Muscle of leg (tissue), 11 donors: ENCODE measurements around the gene CYP26B1. TPM values are rescaled to one million over a fixed set of nuclear protein-coding genes. Genes with fewer than 3 reads are reported as not detected.

Experiments
- DNase-seq: peaks from one replicate; pipeline ENCODE4 v3.0.0; 2013
- H3K27ac ChIP-seq: one replicate; pipeline ENCODE4 v1.5.1; 2013; ENCODE audit warnings: mild to moderate bottlenecking, low read length, control low read depth
- H3K27me3 ChIP-seq: one replicate; pipeline ENCODE4 v1.6.1; 2013; ENCODE audit warnings: low read length; ENCODE audit not compliant: control insufficient read depth, insufficient read depth
- H3K36me3 ChIP-seq: one replicate; pipeline ENCODE4 v1.6.1; 2013; ENCODE audit warnings: low read length; ENCODE audit not compliant: control insufficient read depth, insufficient read depth
- H3K4me1 ChIP-seq: one replicate; pipeline ENCODE4 v1.6.1; 2013; ENCODE audit warnings: low read length; ENCODE audit not compliant: control insufficient read depth, insufficient read depth
- H3K4me3 ChIP-seq: one replicate; pipeline ENCODE4 v1.5.1; 2013; ENCODE audit warnings: low read length, control low read depth
- H3K9me3 ChIP-seq: replicated peaks from 2 replicates; pipeline ENCODE4 v1.6.1; 2013; ENCODE audit warnings: low read depth, low read length; ENCODE audit not compliant: control insufficient read depth
- WGBS: methylation state at CpG from one replicate; pipeline ENCODE4 v1.1.5; 2013; ENCODE audit warnings: missing lambda C conversion rate; ENCODE audit not compliant: insufficient coverage; 5-methylcytosine and 5-hydroxymethylcytosine counted together
- polyA plus RNA-seq, 8 donors: library from polyadenylated mRNA; unstranded; fragments of 120-200 nt; gene quantifications; one replicate each; pipeline versions ENCODE4 v1.2.1 to v1.2.3, GENCODE V29; 2013; ENCODE audit warnings: inconsistent platforms in 1 of 8, low replicate concordance in 1 of 8; ENCODE audit not compliant: insufficient read length in 8 of 8, insufficient read depth in 1 of 8
- total RNA-seq: library from RNA; stranded (reverse); fragments of 120-200 nt; gene quantifications from one replicate; pipeline ENCODE4 v1.2.4, GENCODE V29; 2013

The CYP26B1 gene
- total and polyA plus RNA-seq, 9 donors = 7.6 to 16.2 (median 14.3) TPM

DNA sequence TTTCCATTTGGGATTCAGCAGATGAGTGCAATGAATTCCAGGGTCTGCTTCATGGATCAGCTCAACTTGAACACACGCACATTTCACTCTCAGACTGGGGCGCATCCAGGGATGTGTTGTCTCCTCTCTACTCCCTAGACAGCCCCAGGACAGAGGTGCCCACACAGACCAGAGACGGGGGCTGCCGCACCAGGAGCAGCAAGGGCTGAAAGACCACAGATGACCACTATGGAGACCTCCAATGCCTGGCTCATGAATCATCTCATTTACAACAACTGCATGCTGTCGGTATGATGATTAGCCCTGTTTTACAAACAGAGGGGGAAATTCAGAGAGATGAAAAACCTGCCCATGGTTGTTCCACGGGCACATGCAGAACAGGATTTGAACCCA is 63.1 kb downstream of the CYP26B1 start:
- WGBS = 100% methylated on average over 1 of the region's 6 CpGs
- Histone ChIP-seq H3K4me3 (no peak overlapping the region), H3K4me1 (peaks cover 2% of the 10 kb centered on the region), H3K27me3 (no peaks in the 10 kb centered on the region), H3K36me3 (no peaks in the 10 kb centered on the region), H3K9me3 (no peaks in the 10 kb centered on the region), H3K27ac (no peak overlapping the region)
- DNase-seq = no peak

GRCh38 chr2:72083751-72084583 is 63.7 kb downstream of the CYP26B1 start:
- DNase-seq = no peak
- no peaks in the 10 kb centered on the region for H3K27me3 ChIP-seq
- no peaks in the 10 kb centered on the region for H3K9me3 ChIP-seq
- H3K4me1 ChIP-seq = peaks cover 2% of the 10 kb centered on the region
- H3K27ac ChIP-seq = no peak overlapping the region
- H3K4me3 ChIP-seq = no peak overlapping the region
- H3K36me3 ChIP-seq = no peaks in the 10 kb centered on the region
- WGBS = 85% methylated on average over 17 of the region's 24 CpGs

DNA sequence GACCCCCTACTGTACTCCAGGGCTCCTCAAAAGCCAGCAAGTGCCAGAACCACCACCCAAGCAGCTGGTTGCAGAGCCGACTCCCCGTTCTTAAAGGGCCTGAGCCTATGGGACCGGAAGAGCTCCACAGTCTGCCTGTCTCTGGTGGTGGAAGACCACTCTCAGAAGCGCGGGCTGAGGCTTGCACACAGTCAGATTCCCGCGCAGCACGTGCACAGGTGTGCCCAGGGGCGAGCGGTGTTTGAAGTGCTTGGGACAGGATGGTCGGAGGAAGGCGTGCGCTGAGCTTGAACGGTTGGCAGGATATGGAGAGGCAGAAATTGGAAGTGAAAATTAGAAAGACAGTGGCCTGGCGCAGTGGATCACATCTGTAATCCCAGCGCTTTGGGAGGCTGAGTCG is 64.8 kb downstream of the CYP26B1 start:
- H3K27me3 ChIP-seq = no peaks in the 10 kb centered on the region
- no peak overlapping the region for H3K27ac ChIP-seq
- no peak overlapping the region for H3K4me3 ChIP-seq
- no peak for DNase-seq
- H3K4me1 ChIP-seq = peaks cover 2% of the 10 kb centered on the region
- H3K36me3 ChIP-seq = no peaks in the 10 kb centered on the region
- no peaks in the 10 kb centered on the region for H3K9me3 ChIP-seq
- WGBS = 86% methylated on average over 17 of the region's 17 CpGs

GRCh38 chr2:72082021-72082601 is 65.6 kb downstream of the CYP26B1 start:
- H3K27me3 ChIP-seq = no peaks in the 10 kb centered on the region

DNA sequence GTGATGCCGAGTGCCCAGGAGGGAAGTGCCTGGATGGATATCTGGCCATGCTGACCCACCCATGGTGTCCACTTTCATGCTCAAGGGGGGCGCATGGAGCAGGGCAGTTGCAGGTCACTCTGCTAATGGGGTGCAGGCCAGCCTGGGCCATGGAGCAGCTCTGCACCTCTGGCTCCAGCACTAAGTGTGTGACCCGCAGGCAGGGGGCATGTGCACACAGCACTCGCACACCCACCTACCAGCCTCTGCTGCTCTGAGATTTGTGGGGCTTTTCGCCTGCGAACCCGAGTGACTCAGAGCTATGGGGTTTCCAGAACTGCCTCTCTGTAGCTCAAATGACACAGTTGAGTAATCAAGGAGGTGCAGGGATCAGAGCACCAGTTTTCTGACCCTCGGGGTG is 66.2 kb downstream of the CYP26B1 start:
- Histone ChIP-seq H3K27ac (no peak overlapping the region), H3K27me3 (no peaks in the 10 kb centered on the region), H3K9me3 (no peaks in the 10 kb centered on the region), H3K4me1 (peaks cover 2% of the 10 kb centered on the region), H3K4me3 (no peak overlapping the region), H3K36me3 (no peaks in the 10 kb centered on the region)
- WGBS = 90% methylated on average over 5 of the region's 8 CpGs
- DNase-seq = no peak

More at GRCh38 chr2:72082021-72082601, 65.6 kb downstream of the CYP26B1 start:
- DNase-seq = no peak
- Histone ChIP-seq H3K4me1 (peaks cover 2% of the 10 kb centered on the region), H3K36me3 (no peaks in the 10 kb centered on the region), H3K4me3 (no peak overlapping the region), H3K27ac (no peak overlapping the region), H3K9me3 (no peaks in the 10 kb centered on the region)
- 88% methylated on average over 12 of the region's 12 CpGs for WGBS

GRCh38 chr2:72080286-72081145 is 67.1 kb downstream of the CYP26B1 start:
- Histone ChIP-seq H3K27me3 (no peaks in the 10 kb centered on the region), H3K9me3 (no peaks in the 10 kb centered on the region), H3K36me3 (no peaks in the 10 kb centered on the region), H3K4me1 (peaks cover 2% of the 10 kb centered on the region), H3K4me3 (no peak overlapping the region), H3K27ac (no peak overlapping the region)
- no peak for DNase-seq
- 80% methylated on average over 1 of the region's 3 CpGs for WGBS
